HG03159 (cell line): ENCODE measurements around the gene CGREF1.

Experiments
- ATAC-seq: cut with Tn5 transposase; IDR thresholded peaks from one replicate; pipeline ENCODE4 v1.9.1; 2021; ENCODE audit warnings: mild to moderate bottlenecking, moderate library complexity; ENCODE audit not compliant: unreplicated experiment

Gene CGREF1

DNA sequence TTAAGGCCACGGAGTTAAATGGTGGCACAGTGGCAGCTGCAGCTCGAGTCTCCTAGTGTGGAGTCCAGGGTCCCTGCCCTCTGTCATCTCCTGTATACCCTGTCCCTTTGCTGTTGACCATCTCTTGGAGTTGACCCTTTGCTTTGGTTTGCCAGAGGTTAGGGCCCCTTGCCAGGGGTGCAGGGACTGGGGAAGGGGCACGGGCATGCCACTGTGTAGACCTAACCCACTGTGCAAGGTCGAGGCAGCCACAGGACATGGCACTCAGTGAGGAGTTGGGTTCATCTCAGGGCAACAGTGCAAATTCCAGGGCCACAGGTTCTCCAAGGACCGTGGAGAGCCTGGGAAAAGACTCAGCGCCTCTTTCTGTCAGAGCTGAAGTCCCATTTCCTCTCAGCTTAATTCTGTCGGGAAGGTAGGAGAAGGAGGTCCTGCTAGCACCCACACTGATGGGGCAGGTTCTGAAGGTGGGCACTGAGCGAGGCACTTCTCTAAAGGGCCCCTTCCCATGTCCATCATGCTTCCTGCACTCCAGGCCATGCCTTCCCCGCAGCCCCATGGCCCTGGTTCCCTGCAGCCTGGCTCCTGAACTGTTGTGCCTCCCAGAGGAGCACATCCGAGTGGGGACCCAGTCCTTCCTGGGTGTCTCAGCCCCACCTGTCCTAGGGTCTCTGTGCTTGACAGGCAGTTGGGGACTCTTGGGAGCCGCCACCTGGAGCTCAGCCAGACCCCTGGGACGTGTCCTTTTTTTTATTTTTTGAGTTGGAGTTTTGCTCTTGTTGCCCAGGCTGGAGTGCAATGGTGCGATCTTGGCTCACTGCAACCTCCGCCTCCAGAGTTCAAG, 29.6 kb downstream of the CGREF1 start:
- ATAC-seq: no peak

DNA sequence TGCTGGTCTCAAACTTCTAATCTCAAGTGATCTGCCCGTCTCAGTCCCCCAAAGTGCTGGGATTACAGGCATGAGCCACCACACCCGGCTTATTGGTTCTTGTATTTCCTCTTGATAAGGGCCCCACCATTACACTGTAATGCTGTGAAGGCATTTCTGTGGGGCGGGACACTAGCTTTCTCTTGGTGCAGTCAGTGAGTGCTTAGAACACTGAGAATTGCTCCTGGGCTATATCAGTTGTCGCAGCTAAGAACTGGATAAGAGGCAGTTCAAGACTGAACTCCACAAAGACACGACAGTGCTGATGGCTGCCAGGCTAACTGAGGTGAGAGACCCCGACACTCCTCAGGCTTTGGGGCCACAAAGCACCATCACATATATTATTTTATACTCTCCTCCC, 30.3 kb downstream of the CGREF1 start:
- ATAC-seq: no peak

DNA sequence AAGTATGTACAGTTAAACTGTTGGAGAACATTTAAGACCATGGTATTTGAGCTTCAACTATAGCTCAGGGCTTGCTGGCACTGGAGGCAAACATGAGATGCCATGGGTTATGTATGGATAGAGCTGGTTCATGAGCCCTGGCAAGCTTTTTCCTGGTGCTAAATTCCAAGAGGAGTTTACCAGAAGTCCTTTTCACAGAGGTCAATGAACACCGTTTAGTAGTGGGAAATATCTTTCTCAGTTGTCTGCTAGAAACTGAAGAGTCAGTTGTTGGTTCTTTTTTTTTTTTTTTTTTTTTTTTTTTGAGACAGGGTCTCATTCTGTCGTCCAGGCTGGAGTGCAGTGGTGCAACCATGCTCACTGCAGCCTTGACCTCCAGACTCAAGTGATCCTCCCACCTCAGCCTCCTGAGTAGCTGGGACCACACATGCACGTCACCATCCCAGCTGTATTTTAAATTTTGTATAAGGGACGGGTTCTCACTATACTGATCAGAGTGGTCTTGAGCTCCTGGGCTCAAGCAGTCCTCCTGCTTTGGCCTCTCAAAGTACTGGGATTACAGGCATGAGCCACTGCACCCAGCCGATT, 31.0 kb downstream of the CGREF1 start:
- no peak for ATAC-seq

DNA sequence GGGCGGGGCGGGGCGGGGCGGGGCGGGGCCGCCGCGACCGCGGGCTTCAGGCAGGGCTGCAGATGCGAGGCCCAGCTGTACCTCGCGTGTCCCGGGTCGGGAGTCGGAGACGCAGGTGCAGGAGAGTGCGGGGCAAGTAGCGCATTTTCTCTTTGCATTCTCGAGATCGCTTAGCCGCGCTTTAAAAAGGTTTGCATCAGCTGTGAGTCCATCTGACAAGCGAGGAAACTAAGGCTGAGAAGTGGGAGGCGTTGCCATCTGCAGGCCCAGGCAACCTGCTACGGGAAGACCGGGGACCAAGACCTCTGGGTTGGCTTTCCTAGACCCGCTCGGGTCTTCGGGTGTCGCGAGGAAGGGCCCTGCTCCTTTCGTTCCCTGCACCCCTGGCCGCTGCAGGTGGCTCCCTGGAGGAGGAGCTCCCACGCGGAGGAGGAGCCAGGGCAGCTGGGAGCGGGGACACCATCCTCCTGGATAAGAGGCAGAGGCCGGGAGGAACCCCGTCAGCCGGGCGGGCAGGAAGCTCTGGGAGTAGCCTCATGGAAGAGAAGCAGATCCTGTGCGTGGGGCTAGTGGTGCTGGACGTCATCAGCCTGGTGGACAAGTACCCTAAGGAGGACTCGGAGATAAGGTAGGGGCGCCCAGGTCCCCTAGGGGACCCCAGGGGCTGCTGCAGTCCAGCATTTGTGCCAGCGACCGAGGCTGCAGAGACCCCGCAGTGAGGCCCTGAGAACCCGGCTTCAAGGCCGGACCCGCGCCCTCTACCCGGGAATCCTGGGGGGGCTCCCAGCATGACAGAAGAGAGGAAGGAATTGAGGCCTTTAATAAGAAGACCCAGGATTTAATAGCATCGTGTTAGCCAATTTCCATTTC, 32.0 kb downstream of the CGREF1 start, which contains the start of gene KHK:
KHK (plus strand) TSS at position 49 of the 870 bp plus-strand sequence; CDS start at position 537, 488 bp downstream.
- ATAC-seq: no peak

DNA sequence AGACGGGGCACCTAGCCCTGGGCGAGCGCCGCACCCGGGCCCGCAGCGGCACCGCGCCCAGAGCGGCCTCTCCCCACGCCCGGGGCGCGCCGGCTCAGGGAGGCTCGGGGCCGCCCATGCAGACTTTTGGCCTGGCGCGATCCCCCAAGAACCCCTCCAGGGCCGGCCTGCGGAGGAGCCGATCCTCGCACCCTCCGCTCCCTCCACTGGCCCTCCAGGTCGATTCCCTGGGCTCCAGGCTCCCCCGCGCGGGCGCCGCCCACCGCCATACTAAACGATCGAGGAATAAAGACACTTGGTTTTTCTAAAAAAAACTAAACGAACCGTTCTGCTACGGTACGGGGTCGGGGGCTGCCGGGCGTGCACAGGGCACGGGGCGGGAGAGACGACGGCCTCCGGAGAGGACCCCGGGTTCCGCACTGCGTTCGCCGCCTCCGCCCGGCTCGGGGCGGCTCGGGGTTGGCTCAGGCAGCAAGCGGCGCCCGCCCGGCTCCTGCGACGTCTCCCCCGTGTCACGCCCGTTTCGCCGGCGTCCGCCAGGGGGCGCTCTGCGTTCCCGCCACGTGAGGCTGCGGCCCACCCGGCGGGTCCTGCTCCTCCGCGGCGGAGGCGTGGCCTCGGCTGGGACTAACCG, 32.7 kb downstream of the CGREF1 start:
- peak; percentile 71 for ATAC-seq

DNA sequence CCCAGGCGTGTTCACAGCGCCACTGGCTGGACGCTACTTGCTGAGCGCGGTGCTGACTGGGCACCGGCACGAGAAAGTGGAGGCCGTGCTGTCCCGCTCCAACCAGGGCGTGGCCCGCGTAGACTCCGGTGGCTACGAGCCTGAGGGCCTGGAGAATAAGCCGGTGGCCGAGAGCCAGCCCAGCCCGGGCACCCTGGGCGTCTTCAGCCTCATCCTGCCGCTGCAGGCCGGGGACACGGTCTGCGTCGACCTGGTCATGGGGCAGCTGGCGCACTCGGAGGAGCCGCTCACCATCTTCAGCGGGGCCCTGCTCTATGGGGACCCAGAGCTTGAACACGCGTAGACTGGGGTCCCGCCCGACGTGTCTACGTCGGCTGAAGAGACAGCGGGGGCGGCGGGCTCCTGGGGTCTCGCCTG, 33.2 kb downstream of the CGREF1 start:
- ATAC-seq: peak; percentile 3

DNA sequence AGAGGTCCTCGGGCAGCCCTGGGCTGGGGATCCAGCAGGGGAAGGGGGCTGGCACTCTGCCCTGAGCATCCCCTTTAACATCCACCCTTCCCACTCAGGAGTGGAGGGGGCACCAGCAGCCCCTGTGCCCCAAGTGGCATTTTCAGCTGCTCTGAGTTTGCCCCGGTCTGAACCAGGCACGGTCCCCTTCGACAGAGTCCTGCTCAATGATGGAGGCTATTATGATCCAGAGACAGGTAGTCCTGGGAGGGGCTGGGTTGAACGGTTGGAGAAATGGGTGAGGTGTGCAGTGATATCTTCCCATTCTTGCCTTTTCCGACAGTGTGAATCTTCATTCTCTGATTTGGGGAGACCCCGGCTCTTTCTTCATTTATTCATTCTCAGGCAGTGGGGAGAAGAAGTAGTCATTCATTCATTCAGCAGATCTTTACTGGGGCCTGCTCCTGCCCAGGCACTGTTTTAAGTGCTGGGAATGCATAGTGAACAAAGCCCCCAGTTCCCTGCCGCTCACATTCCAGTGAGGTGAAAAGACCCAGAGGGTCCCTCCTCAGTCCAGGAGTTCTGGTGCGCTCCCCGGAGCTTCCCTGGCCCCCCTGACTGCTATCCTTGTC, 33.8 kb downstream of the CGREF1 start:
- no peak for ATAC-seq

DNA sequence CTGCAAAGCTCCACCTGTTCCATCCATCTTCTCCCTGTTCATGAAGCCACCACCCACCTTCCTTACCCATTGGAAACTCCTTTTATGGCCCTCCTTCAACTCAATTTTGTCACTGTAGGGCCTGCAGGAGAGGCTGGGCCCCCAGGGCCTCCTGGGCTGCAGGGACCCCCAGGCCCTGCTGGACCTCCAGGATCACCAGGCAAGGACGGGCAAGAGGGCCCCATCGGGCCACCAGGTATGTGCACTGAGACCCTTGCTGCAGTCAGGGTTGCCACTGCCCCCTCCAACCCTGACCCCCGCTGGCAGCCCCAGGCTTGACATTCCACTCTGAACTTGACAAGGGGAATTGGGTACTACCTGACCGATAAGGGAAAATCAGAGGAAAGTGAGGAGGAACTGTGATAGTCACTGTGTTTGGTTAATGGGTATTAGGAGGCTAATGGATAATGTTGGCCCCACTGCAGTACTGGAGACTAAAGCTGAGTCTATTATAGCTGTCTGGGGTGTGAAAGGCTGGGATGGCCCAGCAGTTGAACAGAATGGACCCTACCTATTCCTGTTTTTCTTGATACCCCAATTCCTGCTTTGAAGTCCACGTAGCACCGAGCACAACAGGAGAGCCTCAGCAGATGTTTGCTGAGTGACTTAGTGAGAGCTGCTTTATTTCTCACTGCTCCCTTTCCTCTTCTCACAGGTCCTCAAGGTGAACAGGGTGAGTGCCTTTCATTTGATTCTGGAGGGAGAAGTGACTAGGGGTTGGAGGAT, 34.4 kb downstream of the CGREF1 start:
- no peak for ATAC-seq

DNA sequence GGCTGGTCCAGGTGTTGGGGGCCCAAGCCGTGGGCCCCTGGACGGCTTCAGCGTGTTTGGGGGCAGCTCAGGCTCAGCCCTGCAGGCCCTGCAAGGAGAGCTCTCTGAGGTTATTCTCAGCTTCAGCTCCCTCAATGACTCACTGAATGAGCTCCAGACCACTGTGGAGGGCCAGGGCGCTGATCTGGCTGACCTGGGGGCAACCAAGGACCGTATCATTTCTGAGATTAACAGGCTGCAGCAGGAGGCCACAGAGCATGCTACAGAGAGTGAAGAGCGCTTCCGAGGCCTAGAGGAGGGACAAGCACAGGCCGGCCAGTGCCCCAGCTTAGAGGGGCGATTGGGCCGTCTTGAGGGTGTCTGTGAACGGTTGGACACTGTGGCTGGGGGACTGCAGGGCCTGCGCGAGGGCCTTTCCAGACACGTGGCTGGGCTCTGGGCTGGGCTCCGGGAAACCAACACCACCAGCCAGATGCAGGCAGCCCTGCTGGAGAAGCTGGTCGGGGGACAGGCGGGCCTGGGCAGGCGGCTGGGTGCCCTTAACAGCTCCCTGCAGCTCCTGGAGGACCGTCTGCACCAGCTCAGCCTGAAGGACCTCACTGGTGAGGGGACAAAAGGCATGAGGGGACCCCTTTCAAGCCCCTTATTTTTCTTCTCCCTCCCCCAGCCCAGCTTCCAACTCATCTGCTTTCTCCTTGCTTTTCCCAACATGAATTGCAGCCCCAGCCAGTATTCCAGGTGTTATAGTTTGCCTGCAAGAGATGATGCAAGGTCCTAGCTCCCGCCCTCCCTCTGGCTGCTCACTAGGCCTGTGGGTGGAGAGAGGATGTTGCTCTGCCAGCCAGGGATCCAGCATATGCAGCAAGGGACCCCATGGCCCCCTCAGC, 35.3 kb downstream of the CGREF1 start:
- ATAC-seq: no peak

DNA sequence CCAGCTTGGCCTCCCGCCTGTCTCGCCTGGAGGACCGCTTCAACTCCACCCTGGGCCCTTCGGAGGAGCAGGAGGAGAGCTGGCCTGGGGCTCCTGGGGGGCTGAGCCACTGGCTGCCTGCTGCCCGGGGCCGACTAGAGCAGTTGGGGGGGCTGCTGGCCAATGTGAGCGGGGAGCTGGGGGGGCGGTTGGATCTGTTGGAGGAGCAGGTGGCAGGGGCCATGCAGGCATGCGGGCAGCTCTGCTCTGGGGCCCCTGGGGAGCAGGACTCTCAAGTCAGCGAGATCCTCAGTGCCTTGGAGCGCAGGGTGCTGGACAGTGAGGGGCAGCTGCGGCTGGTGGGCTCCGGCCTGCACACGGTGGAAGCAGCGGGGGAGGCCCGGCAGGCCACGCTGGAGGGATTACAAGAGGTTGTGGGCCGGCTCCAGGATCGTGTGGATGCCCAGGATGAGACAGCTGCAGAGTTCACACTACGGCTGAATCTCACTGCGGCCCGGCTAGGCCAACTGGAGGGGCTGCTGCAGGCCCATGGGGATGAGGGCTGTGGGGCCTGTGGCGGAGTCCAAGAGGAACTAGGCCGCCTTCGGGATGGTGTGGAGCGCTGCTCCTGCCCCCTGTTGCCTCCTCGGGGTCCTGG, 36.0 kb downstream of the CGREF1 start:
- no peak for ATAC-seq

DNA sequence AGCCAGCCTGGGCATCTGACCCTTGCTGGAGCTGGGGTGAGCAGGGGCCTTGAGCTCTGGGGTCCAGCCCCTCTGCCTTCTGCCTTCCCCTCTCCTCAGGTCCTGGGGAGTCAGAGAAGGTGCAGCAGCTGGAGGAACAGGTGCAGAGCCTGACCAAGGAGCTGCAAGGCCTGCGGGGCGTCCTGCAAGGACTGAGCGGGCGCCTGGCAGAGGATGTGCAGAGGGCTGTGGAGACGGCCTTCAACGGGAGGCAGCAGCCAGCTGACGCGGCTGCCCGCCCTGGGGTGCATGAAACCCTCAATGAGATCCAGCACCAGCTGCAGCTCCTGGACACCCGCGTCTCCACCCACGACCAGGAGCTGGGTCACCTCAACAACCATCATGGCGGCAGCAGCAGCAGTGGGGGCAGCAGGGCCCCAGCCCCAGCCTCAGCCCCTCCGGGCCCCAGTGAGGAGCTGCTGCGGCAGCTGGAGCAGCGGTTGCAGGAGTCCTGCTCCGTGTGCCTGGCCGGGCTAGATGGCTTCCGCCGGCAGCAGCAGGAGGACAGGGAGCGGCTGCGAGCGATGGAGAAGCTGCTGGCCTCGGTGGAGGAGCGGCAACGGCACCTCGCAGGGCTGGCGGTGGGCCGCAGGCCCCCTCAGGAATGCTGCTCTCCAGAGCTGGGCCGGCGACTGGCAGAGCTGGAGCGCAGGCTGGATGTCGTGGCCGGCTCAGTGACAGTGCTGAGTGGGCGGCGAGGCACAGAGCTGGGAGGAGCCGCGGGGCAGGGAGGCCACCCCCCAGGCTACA, 36.8 kb downstream of the CGREF1 start:
- ATAC-seq: no peak

DNA sequence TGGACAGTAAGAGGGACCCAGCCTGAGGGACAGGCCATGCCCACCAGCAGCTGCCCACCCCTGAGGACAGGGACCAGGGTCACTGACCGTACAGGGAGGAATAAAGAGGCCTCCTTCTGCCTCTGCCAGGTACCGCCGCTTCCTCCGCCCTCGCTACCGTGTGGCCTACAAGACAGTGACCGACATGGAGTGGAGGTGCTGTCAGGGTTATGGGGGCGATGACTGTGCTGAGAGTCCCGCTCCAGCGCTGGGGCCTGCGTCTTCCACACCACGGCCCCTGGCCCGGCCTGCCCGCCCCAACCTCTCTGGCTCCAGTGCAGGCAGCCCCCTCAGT, 38.4 kb downstream of the CGREF1 start:
- no peak for ATAC-seq

DNA sequence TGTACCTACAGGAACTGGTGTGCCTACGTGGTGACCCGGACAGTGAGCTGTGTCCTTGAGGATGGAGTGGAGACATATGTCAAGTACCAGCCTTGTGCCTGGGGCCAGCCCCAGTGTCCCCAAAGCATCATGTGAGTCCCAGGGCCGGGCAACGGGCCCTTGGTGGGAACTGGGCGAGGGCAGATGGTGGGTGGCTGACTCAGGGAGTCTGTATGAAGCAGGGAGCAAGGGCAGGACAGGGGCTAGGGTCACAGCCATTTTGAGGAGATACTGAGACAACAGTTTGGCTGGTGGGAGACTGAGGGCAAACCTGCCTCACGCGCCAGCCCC, 38.8 kb downstream of the CGREF1 start:
- ATAC-seq: no peak

DNA sequence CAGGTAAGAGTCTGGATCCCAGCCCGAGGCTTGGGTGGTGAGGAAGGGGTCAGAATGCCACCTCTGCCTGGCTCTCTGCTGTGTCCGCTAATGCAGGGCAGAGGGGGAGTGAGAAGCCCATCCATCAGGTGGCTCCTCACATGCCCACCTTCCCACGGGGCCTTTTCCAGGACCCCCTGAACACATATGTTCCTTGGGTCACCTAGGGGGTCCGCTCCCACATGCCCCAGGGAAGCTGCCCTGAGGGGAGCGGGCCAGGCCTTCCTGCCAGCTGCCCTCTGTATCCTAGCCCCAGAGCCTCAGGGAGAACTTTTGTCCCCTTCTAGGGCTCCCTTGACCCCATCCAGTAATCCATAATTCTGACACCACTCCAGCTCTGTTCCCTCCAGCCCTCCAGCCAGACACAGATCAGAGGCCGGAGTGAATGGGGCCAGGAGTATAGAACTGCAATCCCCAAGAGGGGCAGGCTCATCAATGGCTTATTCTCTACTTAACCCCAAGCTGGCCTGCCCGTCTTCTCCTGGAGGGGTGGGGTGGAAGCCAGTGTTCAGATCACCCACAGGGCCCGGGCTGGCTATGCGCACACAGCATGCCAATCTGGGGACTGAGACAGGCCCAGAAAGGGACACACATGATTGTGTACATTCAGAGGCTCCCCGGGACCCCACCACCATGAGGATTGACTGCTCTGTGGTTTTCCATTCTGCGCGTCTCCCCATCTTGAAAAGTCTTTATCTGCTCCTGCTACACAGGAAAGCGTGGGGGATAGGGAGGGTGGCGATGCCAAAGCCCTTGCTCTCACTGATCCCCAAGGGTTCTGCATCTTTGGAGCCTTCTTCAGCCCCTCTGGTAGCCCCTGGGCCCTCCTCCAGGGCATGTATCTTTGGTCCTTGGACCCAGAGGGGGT, 39.4 kb downstream of the CGREF1 start:
- ATAC-seq: no peak

DNA sequence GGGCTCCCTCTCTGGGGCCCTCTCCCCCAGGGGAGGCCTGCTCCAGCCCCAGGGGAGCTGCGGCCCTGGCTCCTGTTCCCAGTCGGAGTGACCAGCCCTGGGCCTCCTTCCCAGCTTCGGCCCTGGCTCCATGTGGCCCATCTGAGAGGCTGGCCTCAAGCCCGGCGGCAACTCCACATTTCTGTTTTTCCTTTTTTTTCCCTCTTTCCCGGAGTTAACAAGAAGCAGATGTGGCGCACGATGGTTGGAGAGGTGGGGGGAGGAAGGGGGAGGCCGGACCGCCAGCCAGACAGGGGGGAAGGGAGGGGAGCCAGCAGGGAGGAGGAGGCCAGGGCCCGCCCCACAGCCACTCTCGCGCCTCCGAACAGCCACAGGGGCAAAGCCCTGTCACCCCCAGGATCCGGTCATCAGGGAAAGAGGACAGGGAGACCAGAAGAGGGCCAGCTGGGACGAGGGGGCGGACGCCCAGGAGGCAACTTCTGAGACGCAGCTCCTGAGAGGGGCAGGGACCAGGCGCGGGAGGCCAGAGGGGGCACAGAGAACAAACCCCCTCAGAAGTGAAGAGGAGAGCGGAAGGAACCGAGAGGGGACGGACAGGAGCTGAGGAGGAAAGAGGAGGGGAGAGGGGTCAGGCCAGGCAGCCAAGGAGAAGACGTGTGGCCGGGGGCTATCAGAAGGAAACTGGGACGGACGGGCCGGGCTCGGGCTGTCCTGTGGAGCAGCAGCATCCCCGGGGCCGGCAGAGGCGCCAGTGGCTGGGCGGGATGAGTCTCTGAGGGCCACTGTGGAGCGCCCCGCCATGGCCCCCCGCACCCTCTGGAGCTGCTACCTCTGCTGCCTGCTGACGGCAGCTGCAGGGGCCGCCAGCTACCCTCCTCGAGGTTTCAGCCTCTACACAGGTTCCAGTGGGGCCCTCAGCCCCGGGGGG, 40.4 kb downstream of the CGREF1 start, which contains the start of gene EMILIN1:
EMILIN1 (plus strand) TSS at position 349 of the 928 bp plus-strand sequence; CDS start at position 800, 451 bp downstream.
- ATAC-seq: no peak

DNA sequence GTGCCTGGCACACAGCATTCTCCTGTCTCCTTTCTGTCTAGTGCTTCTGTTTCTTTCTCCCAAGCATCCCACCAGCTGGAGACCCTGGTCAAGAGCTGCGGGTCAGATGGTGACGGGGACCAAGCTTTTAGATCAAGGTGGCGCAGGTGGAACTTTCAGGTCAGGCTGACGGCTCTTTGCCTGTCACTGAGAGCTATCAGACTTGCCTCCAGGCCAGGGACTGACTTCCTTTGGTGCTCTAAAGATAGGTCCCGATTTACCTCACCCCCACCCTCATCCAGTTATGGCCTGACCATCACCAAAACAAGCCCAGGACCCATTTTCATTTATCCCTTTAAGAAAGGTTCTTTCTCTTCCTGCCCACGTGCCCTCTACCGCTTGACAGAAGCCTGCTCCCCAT, 41.7 kb downstream of the CGREF1 start:
- ATAC-seq: no peak
